SK-N-SH treated with all-trans-retinoic acid at 6 μM for 48 hours (cell line): ENCODE results near the gene PBRM1.

ENCODE experiments used
- ATAC-seq: fragments of 200-7000 bp; cut with Tn5 transposase; 3 replicates; pipeline ENCODE4 v1.9.1; 2020; ENCODE audit warnings: mild to moderate bottlenecking, moderate library complexity
- ARNTL ChIP-seq: fragments of 450-650 bp; formaldehyde crosslinking; IDR thresholded peaks from 2 replicates; pipeline ENCODE4 v1.5.0; 2020; ENCODE audit warnings: low read depth, mild to moderate bottlenecking, moderate library complexity, borderline replicate concordance
- CSDC2 ChIP-seq: fragments of 250-450 bp; sonication (Bioruptor Pico); IDR thresholded peaks from 2 replicates; pipeline ENCODE4 v1.5.0; 2020; ENCODE audit warnings: mild to moderate bottlenecking, moderate library complexity
- ESRRG ChIP-seq: fragments of 250-450 bp; sonication (Bioruptor Pico); IDR thresholded peaks from 2 replicates; pipeline ENCODE4 v1.6.1; 2021; ENCODE audit warnings: mild to moderate bottlenecking
- ISL1 ChIP-seq: fragments of 250-450 bp; sonication (Bioruptor Pico); IDR thresholded peaks from 2 replicates; pipeline ENCODE4 v2.1.2; 2022; ENCODE audit warnings: mild to moderate bottlenecking, moderate library complexity
- OSR1 ChIP-seq: fragments of 250-450 bp; sonication (Bioruptor Pico); IDR thresholded peaks from 2 replicates; pipeline ENCODE4 v1.8.0; 2022; ENCODE audit warnings: moderate library complexity, mild to moderate bottlenecking, inconsistent platforms
- POU6F1 ChIP-seq: fragments of 250-450 bp; sonication (Bioruptor Pico); IDR thresholded peaks from 2 replicates; pipeline ENCODE4 v1.8.0; 2021; ENCODE audit warnings: low read depth, mild to moderate bottlenecking, moderate library complexity, borderline replicate concordance
- RARB ChIP-seq: fragments of 250-450 bp; sonication (Bioruptor Pico); IDR thresholded peaks from 2 replicates; pipeline ENCODE4 v1.8.0; 2021; ENCODE audit warnings: mild to moderate bottlenecking, moderate library complexity
- SNAI2 ChIP-seq: fragments of 250-450 bp; sonication (Bioruptor Pico); IDR thresholded peaks from 2 replicates; pipeline ENCODE4 v1.5.0; 2020; ENCODE audit warnings: mild to moderate bottlenecking, moderate library complexity
- TCF4 ChIP-seq: fragments of 250-450 bp; sonication (Bioruptor Pico); IDR thresholded peaks from 2 replicates; pipeline ENCODE4 v1.8.0; 2021; ENCODE audit warnings: mild to moderate bottlenecking, moderate library complexity, borderline replicate concordance
- TOX ChIP-seq: fragments of 250-450 bp; sonication (Bioruptor Pico); IDR thresholded peaks from 2 replicates; pipeline ENCODE4 v1.8.0; 2021; ENCODE audit warnings: mild to moderate bottlenecking, moderate library complexity, borderline replicate concordance
- ZC3H10 ChIP-seq: fragments of 250-450 bp; sonication (Bioruptor Pico); IDR thresholded peaks from 2 replicates; pipeline ENCODE4 v1.5.1; 2021; ENCODE audit warnings: mild to moderate bottlenecking, moderate library complexity
- ZFP3 ChIP-seq: fragments of 250-450 bp; sonication (Bioruptor Pico); IDR thresholded peaks from 2 replicates; pipeline ENCODE4 v1.5.0; 2020; ENCODE audit warnings: mild to moderate bottlenecking, moderate library complexity
- ZFP30 ChIP-seq: fragments of 450-650 bp; formaldehyde crosslinking; IDR thresholded peaks from 2 replicates; pipeline ENCODE4 v1.5.0; 2022; ENCODE audit warnings: mild to moderate bottlenecking, moderate library complexity
- ZNF70 ChIP-seq: fragments of 450-650 bp; formaldehyde crosslinking; IDR thresholded peaks from 2 replicates; pipeline ENCODE4 v1.5.0; 2020; ENCODE audit warnings: mild to moderate bottlenecking, moderate library complexity
- ZNF8 ChIP-seq: fragments of 450-650 bp; formaldehyde crosslinking; IDR thresholded peaks from 2 replicates; pipeline ENCODE4 v1.5.0; 2020; ENCODE audit warnings: mild to moderate bottlenecking, moderate library complexity
- TF ChIP-seq, protein P1 (sequence below): fragments of 250-450 bp; sonication (Bioruptor Pico); IDR thresholded peaks from 2 replicates; pipeline ENCODE4 v1.8.0; 2020; ENCODE audit warnings: mild to moderate bottlenecking, moderate library complexity, borderline replicate concordance
- TF ChIP-seq, protein P2 (sequence below): fragments of 250-450 bp; sonication (Bioruptor Pico); IDR thresholded peaks from 2 replicates; pipeline ENCODE4 v1.5.1; 2020; ENCODE audit warnings: low read depth, mild to moderate bottlenecking, moderate library complexity
- TF ChIP-seq, protein P3 (sequence below): fragments of 250-450 bp; sonication (Bioruptor Pico); IDR thresholded peaks from 2 replicates; pipeline ENCODE4 v1.5.0; 2020; ENCODE audit warnings: mild to moderate bottlenecking, moderate library complexity

PBRM1 gene

DNA sequence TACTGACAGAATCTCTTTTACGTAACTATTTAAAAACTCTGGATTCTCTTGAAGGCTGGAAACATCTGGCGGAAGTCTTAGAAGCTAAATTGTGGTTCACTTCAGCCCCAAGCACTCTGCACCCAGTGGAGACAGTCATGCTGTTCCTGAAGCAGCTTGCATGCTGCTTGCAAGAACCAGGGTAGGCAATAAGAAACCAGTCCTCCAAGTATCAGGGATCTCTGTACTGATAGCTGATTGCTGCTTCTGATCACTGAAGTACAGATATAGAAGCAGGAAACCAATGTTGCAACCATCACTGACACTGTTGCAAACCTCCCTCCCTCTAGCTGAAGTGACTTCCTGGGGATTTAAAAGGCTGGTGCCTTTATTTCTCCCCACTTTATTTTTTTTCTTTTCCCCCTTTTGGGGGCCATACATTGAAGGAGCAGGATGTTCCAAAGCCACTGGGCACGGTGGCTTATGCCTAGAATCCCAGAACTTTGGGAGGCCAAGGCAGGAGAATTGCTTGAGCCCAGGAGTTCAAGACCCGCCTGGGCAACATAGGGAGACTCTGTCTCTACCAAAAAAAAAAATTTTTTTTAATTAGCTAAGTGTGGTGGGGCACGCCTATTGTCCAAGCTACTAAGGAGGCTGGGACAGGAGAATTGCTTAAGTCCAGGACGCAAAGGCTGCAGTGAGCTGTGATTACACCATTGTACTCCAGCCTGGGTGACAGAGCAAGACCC is 35.5 kb upstream of the PBRM1 start:
- no peak for ATAC-seq
- TF ChIP-seq OSR1: no peak
- TF ChIP-seq ZNF8 (CRISPR knock-in tag): no peak
- TF ChIP-seq SNAI2 (CRISPR knock-in tag): no peak
- no peak for TF ChIP-seq CSDC2 (CRISPR knock-in tag)
- no peak for TF ChIP-seq RARB
- no peak for TF ChIP-seq ISL1
- TF ChIP-seq ARNTL (CRISPR knock-in tag): no peak
- TF ChIP-seq ZNF70 (CRISPR knock-in tag): no peak
- TF ChIP-seq, protein P1, sequence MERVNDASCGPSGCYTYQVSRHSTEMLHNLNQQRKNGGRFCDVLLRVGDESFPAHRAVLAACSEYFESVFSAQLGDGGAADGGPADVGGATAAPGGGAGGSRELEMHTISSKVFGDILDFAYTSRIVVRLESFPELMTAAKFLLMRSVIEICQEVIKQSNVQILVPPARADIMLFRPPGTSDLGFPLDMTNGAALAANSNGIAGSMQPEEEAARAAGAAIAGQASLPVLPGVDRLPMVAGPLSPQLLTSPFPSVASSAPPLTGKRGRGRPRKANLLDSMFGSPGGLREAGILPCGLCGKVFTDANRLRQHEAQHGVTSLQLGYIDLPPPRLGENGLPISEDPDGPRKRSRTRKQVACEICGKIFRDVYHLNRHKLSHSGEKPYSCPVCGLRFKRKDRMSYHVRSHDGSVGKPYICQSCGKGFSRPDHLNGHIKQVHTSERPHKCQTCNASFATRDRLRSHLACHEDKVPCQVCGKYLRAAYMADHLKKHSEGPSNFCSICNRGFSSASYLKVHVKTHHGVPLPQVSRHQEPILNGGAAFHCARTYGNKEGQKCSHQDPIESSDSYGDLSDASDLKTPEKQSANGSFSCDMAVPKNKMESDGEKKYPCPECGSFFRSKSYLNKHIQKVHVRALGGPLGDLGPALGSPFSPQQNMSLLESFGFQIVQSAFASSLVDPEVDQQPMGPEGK (CRISPR knock-in tag): no peak
- no peak for TF ChIP-seq TCF4 (CRISPR knock-in tag)
- TF ChIP-seq ZFP30 (CRISPR knock-in tag): no peak
- no peak for TF ChIP-seq POU6F1 (CRISPR knock-in tag)
- TF ChIP-seq, protein P2, sequence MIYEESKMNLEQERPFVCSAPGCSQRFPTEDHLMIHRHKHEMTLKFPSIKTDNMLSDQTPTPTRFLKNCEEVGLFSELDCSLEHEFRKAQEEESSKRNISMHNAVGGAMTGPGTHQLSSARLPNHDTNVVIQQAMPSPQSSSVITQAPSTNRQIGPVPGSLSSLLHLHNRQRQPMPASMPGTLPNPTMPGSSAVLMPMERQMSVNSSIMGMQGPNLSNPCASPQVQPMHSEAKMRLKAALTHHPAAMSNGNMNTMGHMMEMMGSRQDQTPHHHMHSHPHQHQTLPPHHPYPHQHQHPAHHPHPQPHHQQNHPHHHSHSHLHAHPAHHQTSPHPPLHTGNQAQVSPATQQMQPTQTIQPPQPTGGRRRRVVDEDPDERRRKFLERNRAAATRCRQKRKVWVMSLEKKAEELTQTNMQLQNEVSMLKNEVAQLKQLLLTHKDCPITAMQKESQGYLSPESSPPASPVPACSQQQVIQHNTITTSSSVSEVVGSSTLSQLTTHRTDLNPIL (CRISPR knock-in tag): no peak

GRCh38 chr3:52719618-52720017 is 33.9 kb upstream of the PBRM1 start:
- TF ChIP-seq, protein P1 (CRISPR knock-in tag): no peak
- no peak for TF ChIP-seq CSDC2 (CRISPR knock-in tag)
- TF ChIP-seq, all 23 proteins: peak for 0
- no peak for ATAC-seq

DNA sequence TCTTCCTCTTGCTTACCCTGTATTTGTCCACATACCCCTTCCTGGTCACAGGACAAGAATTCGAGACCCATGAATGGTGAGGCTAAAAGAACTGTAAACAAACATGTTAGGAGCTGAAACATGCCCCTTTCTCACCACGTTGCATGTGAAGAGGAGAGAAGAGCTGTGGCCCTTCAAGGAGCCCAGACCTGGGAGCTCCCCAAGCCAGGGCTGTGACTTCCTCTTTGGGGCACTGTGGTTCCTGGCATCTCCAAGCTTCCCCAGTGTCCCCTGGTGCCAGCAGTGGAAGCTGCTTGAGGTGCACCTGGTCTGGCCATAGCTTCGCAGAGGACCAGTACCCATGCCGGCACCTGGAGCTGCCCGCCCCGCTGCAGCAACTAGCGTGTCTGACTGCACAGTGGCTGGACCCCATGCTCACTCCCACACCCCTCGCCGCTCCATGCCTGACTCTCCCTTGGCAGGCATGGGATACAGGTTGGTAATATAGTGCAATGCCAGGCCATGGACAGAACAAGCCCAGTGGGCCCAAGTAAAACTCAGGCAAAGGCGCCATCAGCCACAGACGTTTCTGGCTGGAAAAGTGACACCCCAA is 30.1 kb upstream of the PBRM1 start:
- no peak for ATAC-seq
- TF ChIP-seq ESRRG: no peak
- TF ChIP-seq ZNF70 (CRISPR knock-in tag): no peak
- TF ChIP-seq, all 23 proteins: peak for 0

- no peak for TF ChIP-seq ESRRG
- TF ChIP-seq POU6F1 (CRISPR knock-in tag): no peak
- TF ChIP-seq TOX (CRISPR knock-in tag): no peak
- TF ChIP-seq ZFP3 (CRISPR knock-in tag): no peak
- TF ChIP-seq CSDC2 (CRISPR knock-in tag): no peak
- TF ChIP-seq, protein P3, sequence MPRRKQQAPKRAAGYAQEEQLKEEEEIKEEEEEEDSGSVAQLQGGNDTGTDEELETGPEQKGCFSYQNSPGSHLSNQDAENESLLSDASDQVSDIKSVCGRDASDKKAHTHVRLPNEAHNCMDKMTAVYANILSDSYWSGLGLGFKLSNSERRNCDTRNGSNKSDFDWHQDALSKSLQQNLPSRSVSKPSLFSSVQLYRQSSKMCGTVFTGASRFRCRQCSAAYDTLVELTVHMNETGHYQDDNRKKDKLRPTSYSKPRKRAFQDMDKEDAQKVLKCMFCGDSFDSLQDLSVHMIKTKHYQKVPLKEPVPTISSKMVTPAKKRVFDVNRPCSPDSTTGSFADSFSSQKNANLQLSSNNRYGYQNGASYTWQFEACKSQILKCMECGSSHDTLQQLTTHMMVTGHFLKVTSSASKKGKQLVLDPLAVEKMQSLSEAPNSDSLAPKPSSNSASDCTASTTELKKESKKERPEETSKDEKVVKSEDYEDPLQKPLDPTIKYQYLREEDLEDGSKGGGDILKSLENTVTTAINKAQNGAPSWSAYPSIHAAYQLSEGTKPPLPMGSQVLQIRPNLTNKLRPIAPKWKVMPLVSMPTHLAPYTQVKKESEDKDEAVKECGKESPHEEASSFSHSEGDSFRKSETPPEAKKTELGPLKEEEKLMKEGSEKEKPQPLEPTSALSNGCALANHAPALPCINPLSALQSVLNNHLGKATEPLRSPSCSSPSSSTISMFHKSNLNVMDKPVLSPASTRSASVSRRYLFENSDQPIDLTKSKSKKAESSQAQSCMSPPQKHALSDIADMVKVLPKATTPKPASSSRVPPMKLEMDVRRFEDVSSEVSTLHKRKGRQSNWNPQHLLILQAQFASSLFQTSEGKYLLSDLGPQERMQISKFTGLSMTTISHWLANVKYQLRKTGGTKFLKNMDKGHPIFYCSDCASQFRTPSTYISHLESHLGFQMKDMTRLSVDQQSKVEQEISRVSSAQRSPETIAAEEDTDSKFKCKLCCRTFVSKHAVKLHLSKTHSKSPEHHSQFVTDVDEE (CRISPR knock-in tag): no peak
- TF ChIP-seq, protein P2 (CRISPR knock-in tag): no peak
- TF ChIP-seq ISL1: no peak
- no peak for TF ChIP-seq SNAI2 (CRISPR knock-in tag)
- no peak for TF ChIP-seq RARB
- TF ChIP-seq ZC3H10 (CRISPR knock-in tag): no peak
- TF ChIP-seq ZNF8 (CRISPR knock-in tag): no peak
- peak; percentile 37; the same call in 1 of the 3 replicates for ATAC-seq
Observed at GRCh38 chr3:52714335-52715302, 28.9 kb upstream of the PBRM1 start.
